ENCODE measurements around the gene GNRHR.
"Not testable (repeated sequence)": the region's sequence is repeated elsewhere in the genome, so short reads cannot be mapped to it uniquely, and the experiment has no call there.

The GNRHR gene, protein sequence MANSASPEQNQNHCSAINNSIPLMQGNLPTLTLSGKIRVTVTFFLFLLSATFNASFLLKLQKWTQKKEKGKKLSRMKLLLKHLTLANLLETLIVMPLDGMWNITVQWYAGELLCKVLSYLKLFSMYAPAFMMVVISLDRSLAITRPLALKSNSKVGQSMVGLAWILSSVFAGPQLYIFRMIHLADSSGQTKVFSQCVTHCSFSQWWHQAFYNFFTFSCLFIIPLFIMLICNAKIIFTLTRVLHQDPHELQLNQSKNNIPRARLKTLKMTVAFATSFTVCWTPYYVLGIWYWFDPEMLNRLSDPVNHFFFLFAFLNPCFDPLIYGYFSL

DNA sequence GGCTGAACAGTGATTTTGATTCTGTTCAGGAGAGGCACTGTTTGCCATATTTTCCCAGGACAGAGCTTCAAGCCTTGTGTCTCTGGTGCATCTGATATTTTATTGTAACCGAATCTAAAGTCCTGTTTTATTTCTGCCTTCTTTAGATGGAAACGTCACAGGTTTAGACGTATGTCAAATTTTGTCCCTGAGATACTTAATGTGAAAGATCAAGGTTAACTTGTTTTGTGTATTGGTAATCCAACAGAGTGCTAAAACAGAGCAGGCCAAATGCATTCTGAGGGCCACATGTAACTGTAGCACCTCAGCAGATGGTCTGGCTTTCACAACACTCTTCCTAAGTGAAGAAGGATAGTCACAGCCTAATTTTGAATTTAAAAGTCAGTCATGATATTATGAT, at the start of gene GNRHR:
Gene GNRHR, minus strand, starts transcription at position 101 of the 400 bp plus-strand sequence. Its CDS starts 53 bp downstream, at position 48.
- no peak for DNase-seq

DNA sequence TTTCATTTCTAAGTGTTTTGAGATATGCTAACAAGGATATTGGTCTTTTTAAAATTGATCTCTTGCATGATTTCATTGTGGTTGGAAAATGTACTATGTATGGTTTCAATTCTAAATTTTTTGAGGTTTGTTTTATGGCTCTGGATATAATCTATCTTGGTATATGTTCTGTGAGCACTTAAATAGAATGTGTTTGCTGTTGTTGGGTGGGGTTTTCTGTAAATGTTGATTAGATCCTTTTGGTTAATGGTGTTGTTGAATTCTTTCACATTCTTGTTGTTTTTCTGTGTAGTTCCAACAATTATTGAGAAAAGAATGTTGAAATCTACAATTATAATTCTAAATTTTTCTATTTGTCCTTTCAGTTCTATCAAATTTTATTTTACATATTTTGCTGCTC, 42.6 kb upstream of the GNRHR start:
- DNase-seq = no peak

DNA sequence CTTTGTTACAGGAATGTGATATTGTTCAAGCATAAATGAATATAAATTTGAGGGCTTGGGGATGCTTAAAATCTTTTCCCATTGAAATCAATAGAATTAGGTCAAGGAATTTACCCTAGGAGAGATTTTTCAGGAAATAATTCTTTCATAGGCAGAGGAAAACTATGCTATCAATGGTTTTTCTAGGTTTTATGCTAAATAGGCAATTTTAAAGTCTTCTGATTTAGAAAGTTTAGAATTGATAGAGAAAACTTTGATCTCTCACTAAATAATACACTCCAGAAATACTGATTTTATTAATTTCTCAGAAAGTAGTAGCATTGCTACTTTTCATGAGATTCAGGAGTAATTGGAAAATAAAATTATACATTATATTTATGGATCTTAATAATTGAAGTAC, 36.5 kb upstream of the GNRHR start:
- DNase-seq = no peak

DNA sequence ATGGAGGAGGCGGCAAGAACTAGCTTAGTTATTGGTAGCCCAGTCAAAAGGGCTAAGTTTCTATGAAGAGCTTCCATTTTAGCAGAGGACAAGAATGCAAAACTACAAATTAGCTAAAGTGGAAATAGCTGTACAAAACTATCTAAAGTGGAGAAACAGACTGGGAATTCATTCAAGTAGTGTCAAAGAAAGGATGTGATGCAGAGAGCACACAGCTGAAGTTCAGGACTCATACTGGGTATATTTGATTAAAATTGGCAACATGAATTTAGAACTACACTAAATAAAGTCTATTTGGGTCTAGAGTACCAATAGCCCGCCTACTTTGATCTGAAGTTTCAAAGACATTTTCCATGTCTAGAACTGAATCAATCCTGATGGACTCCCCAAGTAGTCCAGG, 33.1 kb upstream of the GNRHR start:
- DNase-seq = no peak

DNA sequence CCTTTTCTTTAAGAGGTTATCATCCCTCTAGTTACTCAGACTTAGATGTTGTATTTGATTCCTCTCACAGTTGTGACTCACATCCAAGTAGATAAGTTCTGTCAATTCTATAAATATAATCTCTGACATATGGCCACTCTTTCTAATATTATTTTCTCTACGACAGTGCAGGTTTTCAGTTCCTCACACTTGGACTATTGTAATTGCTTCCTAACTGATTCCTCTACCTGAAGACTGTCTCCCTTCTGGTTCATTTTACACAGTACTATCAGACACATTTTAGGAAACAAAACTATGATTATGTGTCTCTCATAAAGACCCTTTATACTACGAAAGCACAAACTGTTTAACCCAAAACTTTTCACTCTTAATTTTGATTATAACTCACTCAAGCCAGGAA, 31.3 kb upstream of the GNRHR start:
- no peak for DNase-seq

DNA sequence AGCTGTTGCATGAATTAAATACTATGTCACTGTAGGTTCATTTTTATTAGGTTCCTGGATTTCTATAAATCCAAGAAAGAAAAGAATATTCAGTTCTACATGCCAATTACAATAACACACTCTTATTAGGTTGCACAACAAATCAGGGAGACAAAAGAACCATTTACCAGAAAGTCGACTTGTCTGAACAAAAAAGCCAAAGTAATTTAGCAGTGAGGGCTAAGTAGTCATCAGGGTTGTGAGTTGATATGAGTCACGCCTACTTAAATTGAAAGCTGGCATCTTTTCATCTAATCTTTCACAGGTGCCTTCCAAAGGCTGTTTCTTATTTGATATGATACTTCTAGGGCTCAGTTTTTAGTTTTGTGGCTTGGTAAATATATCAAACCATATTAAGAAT, 25.4 kb upstream of the GNRHR start:
- no peak for DNase-seq

DNA sequence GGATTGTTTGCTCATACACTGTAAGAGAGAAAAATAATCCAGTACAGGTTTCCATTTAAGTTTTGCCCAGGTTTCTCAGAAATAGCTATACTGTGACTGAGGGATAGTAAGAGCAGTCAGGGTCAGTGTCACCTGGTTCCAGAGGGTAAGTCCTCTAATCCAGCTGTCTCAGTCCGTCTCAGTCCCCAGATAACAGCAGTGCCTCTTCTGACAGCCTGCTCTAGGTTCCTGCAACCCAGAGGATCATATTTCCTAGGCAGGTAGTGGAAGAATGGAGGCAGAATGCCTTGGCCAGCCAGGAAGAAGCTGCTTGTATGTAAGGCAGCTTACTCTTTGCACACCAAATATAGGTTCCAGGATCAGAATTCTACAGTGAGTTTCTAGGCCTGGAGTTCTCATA, 22.6 kb upstream of the GNRHR start:
- DNase-seq = no peak

DNA sequence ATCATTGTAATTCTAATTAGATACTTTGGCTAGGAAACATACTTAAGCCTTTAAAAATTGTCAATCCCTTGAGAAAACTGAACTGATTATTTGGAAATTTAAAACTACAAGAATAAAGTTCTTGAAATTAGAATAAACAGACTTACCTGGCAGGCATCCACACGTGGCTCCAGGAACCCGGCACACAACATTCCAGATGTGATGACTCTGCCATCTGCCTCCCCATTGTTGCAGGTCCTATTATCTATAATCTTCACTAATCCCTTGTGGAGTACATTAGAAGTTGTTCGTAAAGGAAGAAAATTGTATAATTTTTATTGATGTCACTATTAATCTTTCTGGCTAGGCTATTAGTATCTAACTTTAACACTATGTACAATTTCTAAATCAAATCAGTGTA, 16.2 kb upstream of the GNRHR start:
- DNase-seq = no peak

DNA sequence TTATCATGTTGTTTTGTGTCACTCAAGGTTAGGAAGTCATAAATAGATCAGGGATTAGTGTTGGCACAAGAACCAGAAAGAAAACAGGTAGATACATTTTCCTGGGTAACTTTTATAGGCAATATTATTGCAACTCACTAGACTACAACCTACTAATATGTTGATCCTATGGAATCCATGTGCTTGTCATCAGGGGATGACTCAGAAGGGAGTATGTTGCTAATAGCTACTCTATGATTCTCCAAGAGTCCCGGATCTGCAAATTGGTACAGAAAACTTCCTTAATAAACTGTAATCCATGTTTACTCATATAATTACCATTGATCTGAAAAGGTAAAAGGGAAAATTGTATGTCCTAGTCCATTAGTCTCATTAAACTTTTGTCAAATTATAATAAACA, 11.7 kb upstream of the GNRHR start:
- no peak for DNase-seq

DNA sequence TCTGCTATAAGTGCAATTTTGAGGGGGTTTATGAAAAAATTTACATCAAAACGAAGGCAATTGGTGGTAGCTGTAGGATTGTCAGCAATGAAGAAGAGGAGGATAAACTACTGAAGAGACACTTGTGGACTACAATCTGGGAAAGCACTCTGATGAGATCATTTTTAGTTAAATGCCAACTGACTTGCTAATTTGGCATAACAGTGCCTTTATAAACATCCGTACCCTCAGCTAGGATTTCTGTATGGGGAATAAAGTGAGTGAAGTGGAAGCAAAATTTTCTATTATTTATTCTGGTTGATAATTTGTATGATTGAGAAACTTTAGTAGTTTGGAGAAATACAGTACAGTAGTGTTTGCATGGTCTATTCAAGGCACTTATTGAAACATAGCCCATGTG, 11.2 kb upstream of the GNRHR start:
- no peak for DNase-seq

DNA sequence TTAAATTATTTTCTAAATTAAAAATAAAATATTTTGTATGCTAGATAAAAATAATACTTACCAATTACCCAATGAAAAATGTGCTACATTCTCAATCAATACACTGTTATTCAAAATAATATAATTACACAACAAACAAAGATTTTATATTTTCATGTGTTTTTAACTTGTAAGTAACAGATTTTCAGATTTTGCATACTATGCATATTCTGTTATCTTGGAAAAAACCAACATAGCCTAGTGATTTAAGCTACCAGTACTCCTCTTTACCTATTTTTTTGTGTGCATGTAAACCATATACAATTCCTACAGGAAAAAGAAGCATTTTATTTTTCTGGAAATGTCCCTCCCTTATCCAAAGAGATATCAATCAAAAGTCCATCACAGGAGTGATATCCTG, 10.0 kb upstream of the GNRHR start:
- DNase-seq = no peak

DNA sequence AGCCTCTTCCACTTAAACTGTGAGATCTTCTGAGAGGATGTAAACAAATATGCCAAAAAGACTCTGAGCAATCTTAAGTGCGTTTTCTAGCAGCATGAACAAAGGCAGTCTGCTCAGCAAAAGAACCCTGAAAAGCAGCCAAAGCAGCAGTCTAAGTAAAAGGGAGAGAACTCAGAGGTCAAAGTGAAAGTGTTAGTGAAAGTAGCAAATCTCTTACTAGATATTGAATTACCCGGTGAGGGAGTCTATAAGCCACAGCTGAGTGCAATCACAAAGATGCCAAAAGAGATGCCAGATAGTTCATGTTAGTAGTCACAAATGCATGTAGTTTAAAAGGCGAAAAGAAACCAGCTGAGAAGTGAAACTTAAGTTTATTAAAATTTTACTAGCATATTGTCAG, 7.9 kb upstream of the GNRHR start:
- no peak for DNase-seq

DNA sequence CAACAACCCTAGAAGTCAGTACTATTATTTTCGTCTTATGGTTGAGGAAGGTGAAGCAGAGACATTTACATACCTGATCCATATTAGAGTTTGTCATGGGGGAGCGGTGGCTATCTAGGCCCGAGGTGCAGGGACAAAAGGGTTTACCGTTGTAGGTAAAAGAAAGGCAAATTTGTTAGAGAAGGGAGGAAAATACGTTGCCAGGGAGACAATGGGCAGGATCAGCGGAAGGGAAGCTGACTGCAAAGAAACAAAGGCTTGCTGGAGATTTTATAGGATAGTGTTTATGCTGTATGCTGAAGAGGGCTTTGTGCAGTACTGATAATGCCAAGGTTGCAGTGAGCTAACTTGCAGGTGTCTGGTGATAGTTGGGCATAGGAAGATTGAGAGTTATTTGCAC, 2.8 kb upstream of the GNRHR start:
- not testable (repeated sequence) for DNase-seq

DNA sequence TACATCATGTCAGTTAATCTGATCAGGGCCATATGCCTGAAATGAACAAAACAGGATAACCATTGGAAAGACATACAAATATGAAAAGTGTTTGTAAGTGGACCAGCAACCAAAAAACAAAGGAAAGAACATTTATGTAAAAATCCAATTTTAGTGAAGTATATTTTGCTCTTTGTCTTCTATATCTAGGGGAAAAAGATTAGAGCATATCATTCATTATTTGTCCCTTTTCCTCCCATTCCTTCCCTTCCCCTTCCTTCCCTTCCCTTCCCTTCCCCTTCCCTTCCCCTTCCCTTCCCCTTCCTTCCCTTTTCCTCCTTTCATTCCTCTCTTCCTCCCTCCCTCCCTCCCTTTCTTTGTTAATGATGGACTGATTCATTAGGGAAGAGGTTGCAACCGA, 1.8 kb upstream of the GNRHR start:
- no peak for DNase-seq

DNA sequence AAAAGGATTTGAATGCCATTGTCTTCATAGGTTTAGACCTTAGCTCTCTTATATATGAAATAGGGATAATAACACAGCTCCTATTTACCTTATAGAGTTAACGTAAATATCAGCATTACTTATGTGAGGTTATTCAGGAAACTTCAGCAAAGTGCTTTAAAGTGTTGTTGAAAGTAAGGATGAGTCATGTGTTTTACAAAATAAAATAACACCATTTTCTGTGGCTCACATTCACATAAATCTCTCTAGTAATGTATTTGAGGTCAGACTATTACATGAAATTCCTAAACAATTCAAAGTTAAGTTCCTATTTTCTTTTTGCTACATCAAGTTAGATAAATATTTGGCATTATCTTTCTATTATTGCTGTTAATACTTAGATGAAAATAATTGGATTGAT, 2.9 kb downstream of the GNRHR start:
- DNase-seq = no peak

DNA sequence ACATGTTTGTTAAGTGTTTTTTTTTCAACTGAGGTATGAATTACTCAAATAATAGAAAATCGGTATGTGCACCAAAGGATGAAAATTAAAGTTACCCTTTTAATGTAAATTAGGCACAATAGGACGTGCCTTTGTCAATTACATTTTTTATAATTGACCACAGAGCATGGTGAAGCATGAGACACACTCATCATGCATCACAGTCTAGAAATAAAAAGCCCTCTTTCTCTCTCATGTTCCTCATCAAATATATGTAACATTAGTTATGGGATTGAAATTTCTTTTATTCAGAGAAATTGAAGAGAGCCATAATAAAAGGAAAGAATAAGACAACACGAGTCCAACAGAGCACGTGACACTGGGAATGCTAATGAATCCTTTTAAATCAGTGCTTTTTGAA, 3.5 kb downstream of the GNRHR start:
- DNase-seq = no peak

DNA sequence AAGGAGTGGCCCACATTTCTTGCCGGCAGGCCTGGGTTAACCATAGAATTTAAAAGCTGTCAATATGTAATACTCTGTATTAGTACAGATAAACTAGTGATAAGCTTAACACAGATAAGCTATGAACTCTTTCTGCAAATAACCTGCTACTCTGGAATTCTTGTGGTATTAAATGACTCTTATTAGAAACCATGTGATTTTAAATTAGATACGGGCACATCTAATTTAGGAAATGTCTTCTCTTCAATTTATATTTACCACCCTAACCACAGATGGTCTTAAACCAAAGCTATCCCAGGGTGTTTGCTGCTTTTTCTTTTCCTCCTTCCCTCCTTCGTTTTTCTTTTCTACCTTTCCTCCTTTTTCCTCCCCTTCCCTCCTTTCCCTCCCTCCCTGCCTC, 4.9 kb downstream of the GNRHR start:
- DNase-seq = no peak

DNA sequence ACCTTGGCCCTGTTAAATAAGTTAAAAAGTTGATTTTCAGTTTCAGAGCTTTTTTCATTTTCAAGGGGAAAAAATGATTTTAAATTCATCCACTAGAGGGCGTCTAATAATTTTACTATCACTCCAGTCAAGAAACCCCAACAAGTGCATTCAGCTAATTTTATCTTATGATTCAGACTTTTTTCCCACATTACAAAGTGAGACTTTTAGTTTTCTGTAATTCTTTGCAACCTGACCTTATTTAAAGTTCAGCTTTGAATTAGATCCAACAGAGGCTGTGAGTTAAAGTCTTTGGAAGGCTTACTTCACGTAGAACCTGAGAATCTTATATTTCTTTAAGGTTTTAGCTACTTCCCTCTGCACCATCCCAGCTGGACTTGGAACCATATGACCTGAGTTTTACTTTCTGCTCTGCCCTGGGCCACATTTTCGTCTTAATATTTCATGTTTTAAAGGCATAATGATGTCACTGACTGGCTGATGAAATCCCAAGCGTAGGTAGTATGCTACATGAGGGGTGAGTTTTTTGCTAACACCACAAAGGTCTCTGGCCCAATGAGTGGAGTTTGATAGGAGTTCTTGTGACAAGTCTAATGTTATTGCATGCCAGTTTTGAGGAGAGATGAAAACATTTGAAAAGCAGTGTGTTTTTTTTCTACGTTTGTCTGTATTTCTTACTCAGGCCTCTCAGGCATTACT, 7.2 kb downstream of the GNRHR start:
- no peak for DNase-seq

DNA sequence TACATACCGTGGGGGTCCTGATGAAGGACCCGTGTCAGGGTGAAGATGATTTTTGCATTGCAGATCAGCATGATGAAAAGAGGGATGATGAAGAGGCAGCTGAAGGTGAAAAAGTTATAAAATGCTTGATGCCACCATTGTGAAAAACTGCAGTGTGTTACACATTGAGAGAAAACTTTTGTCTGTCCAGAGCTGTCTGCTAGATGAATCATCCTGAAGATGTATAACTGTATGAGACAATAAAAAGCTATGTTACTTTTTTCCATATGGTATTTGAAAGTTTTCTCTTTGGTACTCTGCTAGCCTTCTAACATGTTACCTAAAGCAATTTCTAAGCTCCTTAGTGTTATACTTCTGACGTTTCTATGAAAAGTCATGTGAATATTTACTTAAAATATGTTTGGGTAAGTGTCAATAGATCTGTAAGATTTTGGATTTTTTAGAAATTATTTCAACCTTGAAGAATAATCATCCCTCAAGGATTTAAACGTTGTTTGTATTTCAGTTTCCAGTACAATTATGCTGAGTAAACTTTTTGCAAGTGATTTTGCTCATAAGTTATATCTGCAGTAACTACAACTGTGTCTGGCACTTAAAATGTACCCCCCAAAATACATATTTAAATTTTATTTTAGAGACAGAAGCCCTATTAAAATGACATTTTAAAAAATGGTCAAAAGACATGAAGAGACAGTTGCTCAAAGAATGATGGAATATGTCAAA, 9.5 kb downstream of the GNRHR start:
- DNase-seq = no peak

DNA sequence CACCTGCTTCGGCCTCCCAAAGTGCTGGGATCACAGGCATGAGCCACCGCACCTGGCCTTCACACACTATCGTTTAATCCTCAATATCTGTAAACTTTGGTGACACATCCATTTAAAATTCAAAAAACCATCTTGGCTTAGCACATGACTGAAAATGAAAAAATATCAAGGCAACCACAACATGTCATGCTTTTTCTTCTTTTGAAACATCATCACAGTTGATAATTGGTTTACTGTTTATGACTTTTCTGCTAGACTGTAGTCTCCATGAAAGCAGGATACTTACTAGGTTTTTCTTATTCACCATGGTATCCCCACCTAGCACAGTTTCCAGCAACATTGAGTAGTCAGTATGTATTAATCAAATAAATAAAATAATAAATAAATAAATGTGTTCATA, 11.0 kb downstream of the GNRHR start:
- DNase-seq = no peak

DNA sequence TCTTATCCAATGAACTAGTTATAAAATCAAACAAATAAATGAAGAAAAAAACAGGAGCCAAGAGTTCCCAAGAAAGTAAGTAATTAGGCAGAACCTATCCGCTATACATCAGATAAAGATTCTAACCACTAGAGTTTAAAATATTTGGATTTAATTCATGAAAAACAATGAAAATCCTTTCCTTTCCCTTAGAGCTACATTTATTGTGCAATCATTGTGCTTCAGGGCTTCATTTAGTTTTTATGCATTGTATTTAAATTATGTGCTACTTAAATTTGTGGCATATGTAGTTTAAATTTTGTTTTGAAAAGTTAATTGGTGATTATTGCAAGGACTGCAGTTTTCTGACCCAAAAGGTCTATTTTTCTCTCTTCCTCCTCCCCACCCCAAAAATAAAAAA, 17.9 kb downstream of the GNRHR start:
- DNase-seq = no peak

DNA sequence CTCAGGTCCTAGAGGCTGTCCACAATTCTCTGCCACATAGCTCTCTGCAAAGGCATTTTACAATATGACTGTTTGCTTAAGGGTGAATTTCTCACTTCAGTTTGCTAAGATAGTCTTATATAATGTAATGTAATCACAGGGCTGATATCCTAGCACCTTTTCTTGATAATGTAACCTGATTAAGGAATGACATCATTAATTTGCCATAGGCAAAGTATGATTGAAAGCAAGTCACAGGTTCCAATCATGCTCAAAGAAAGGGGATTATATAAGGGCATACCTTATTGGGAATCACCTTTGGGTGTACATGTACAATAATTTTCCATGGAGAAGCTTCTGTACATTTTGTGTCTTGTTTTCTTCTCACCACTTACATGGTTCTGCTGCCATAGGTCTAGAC, 18.9 kb downstream of the GNRHR start:
- no peak for DNase-seq

DNA sequence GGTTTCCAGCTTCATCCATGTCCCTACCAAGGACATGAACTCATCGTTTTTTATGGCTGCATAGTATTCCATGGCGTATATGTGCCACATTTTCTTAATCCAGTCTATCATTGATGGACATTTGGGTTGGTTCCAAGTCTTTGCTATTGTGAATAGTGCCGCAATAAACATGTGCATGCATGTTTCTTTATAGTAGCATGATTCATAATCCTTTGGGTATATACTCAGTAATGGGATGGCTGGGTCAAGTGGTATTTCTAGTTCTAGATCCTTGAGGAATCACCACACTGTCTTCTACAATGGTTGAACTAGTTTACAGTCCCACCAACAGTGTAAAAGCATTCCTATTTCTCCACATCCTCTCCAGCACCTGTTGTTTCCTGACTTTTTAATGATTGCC, 23.7 kb downstream of the GNRHR start:
- DNase-seq = not testable (repeated sequence)

Data from activated effector memory CD4-positive, alpha-beta T cell treated with anti-CD3 and anti-CD28 coated beads, Interleukin-2, amount 50 U/mL, for 16 hours (primary cell).